Colon (tissue), 2 donors: ENCODE measurements around the gene ADCY4.

Experiments used
- FAIRE-seq: peaks from 2 replicates; lab custom pipeline; 2012; peaks lifted over from hg19 to GRCh38; lab: Jason Lieb, UNC
- donor health status: control.
- donor health status: control.

The ADCY4 gene

GRCh38 chr14:24272467-24272866 lies 62.4 kb downstream of the ADCY4 start:
- no peak for FAIRE-seq

- FAIRE-seq: no peak
Observed at GRCh38 chr14:24271834-24272263, 63.0 kb downstream of the ADCY4 start.

- no peak for FAIRE-seq
Observed at GRCh38 chr14:24271134-24271833, 63.6 kb downstream of the ADCY4 start, which contains the start of gene RABGGTA. Gene RABGGTA (minus strand): TSS chr14:24271597. CDS start chr14:24271115, 482 bp downstream.

- FAIRE-seq: no peak
Observed at GRCh38 chr14:24270537-24271133, 64.2 kb downstream of the ADCY4 start.

GRCh38 chr14:24269910-24270536 lies 64.8 kb downstream of the ADCY4 start:
- no peak for FAIRE-seq

- no peak for FAIRE-seq
Observed at GRCh38 chr14:24269368-24269767, 65.5 kb downstream of the ADCY4 start.
